ENCODE results near the gene AFMID.

The AFMID gene

DNA sequence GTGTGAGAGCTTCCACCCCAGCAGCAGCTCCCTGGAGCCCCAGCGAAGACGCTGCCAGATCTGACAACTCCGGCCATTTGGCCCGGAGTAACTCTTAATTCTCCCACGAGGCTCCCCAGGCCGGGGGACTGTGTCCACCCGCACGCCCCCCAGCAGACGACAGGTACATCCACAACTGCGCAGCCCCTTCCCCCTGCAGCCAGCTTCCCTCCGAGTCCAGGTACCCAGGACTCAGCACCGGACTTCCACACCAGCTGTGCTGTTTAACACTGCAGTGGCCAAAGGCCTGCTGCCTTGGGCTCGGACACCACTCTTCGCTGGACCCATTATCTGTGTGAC is 11.6 kb upstream of the AFMID start:
- no peak for DNase-seq (ENCODE audit: low read depth, low spot score)
- no peak overlapping the region for H3K27ac ChIP-seq

- no peak for DNase-seq (ENCODE audit: low read depth, low spot score)
Observed at GRCh38 chr17:78176548-78177025, 10.6 kb upstream of the AFMID start.

GRCh38 chr17:78179372-78179771 is 7.8 kb upstream of the AFMID start:
- no peak for DNase-seq (ENCODE audit: low read depth, low spot score)

More at GRCh38 chr17:78176548-78177025, 10.6 kb upstream of the AFMID start:
- H3K27ac ChIP-seq: no peak overlapping the region

DNA sequence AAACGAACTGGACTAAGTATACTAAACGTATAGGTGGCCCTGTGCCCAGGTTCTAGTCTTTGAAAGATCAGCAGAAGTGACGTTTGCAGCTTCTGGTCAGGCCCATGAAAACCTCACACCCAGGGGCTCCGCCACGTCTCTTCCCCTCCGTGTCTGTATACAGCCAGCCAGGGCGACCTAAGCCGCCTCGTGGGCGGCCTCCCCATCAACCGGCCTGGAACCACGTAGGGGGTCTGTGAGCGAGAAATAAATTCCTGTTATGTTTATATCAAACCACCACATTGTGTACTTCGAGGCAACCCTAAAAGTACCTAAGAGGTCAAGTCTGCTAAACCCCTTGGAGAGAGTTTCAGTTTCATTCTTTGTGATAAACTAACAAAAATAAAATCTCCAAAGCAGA is 7.1 kb upstream of the AFMID start:
- no peak overlapping the region for H3K27ac ChIP-seq
- DNase-seq (ENCODE audit: low read depth, low spot score): no peak

More at GRCh38 chr17:78179372-78179771, 7.8 kb upstream of the AFMID start:
- no peak overlapping the region for H3K27ac ChIP-seq

DNA sequence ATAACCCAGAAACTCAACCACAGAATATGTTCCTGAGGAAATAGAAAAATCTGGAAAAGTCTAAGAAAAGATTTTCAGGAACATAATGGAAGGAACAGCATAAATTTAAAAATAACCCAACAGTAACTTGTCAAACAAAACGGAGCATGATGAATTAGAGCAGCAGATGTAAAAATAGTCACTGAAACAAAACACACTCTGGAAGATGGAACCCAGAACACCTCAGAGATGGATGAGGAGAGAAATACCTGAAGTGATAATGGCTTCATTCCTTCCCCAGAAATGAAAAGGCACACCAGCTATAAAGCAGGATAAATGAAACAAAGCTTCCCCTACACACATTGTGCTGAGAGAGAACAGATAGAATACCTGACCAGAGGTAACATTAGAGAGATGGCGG is 6.7 kb upstream of the AFMID start:
- DNase-seq (ENCODE audit: low read depth, low spot score): no peak

DNA sequence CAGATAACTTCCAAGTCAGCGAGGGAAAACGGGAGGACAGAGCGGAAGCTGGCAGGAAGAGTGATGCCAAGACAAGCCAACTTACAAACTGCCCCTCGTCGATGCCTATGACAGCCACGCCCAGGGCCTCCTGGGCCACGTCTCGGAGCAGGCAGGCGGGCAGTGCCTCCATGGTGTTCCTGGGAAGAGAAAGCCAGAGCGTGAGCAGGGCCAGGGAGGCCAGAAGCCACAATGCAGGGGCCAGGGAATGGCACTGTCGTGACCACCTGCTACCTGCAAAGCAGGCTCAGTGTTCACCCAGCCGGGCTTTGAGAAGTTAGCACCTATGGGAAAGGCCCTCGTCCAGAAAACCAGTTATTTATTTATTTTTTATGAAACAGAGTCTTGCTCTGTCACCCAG is 4.7 kb upstream of the AFMID start:
- DNase-seq (ENCODE audit: low read depth, low spot score): no peak
- H3K27ac ChIP-seq: no peak overlapping the region

More for the DNA sequence above, 6.7 kb upstream of the AFMID start:
- no peak overlapping the region for H3K27ac ChIP-seq

DNA sequence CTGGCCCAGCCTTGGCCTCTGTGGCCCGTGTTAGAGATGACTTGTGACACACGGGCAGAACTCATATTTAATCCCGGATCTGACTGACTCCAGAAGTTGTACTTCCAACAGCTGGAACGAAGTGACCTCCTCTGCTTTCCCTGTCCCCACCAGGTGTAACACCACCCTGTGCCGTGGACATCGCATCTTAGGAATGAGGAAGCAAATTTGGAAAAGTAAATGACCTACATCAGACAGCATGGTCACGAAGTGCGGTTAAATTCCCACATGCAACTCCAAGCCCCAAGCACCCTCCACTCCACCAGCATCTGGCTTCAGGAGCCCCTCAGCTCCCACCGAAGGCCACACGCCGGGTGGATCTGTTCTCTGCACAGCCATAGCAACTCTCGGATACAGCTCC is 3.2 kb upstream of the AFMID start:
- no peak for DNase-seq (ENCODE audit: low read depth, low spot score)
- H3K27ac ChIP-seq: no peak overlapping the region

DNA sequence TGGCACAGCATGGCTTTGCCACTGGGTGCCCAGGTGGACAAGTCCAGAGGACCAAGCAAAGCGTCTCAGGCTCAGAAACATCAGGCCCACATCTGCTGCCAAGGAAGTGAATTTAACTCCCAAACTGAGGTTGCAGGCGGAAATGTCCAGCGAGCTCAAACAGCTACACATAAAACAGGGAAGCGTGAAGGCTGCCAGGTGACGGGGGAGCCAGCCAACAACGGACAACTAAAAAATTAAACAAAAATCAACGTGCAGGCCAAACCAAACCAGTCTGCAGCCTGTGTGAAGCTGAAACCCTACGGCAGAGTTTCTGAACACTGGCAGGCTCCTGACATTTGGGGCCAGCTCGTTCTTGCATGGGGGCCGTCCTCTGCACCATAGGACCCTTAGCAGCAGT is 2.8 kb upstream of the AFMID start:
- no peak overlapping the region for H3K27ac ChIP-seq
- no peak for DNase-seq (ENCODE audit: low read depth, low spot score)

DNA sequence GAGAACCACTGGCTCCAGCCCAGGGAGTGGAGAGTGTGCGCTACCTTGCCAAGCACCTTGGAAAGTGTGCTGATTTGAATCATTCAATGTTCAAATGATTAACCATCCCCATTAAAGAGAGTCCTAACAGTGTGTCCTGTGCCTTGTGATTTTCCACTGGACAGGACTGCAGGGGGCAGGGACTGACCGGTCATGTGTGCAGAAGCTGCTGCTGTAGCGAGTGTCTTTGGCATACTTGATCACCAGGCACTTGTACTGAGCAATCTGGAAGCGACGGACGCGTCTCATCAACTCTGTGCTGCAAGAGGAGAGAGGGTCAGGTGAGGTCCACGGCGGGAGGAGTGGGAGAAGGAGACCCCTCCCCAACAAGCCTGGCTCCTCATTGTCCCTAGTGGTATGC is 2.3 kb upstream of the AFMID start:
- H3K27ac ChIP-seq: no peak overlapping the region
- no peak for DNase-seq (ENCODE audit: low read depth, low spot score)

DNA sequence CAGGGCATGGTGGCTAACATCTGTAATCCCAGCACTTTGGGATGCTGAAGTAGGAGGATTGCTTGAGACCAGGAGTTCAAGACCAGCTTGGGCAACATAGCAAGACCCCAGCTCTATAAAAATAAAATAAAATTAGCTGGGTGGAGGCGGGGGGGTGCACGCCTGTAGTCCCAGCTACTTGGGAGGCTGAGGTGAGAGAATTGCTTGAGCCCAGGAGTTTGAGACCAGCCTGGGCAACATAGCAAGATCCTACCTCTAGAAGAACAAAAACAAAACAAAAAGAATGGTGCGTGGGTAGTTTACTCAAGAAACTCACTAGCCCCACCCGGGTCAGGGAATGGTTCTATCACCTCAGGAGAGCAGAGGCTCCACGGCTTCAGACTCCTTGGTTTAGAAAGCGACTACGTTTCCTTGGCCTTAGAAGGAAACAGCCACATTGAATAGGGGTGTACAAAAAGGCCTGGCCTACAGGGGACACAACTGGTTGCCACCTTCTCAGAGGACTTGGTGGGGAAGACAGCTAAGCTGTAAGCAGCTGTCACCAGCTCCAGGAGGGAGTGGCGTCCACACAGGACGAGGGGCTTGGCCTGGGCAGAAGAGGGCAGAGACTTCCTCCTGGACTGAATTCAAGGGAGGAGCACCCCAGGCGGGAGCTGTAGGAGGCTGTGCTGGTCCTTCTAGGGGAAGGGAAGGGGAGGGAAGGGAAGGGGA is 1.0 kb upstream of the AFMID start:
- DNase-seq (ENCODE audit: low read depth, low spot score): no peak

DNA sequence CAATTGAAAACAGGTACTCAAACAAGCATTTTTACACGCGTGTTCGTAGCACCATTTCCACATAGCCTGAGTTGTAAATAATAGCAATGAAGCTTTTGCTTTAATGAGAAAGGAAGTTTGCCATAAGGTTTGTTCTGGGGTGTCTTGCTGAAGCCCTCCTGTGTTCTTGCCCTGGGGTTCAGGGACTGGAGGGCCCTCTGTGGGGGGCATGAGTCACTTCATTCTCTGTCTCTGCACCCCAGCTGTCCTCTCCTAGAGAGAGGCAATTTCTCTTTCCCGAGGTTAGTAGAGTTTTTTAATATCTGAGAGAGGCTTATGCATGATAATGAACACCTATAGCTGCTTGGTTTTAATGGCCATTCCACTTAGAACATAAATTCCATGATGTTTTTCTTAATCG is 9.6 kb downstream of the AFMID start:
- peak overlapping the region; percentile 27 for H3K27ac ChIP-seq
- no peak for DNase-seq (ENCODE audit: low read depth, low spot score)

More for the DNA sequence above, 1.0 kb upstream of the AFMID start:
- no peak overlapping the region for H3K27ac ChIP-seq

- no peak for DNase-seq (ENCODE audit: low read depth, low spot score)
- peak overlapping the region; percentile 27 for H3K27ac ChIP-seq
Observed at GRCh38 chr17:78197147-78197832, 10.1 kb downstream of the AFMID start.

DNA sequence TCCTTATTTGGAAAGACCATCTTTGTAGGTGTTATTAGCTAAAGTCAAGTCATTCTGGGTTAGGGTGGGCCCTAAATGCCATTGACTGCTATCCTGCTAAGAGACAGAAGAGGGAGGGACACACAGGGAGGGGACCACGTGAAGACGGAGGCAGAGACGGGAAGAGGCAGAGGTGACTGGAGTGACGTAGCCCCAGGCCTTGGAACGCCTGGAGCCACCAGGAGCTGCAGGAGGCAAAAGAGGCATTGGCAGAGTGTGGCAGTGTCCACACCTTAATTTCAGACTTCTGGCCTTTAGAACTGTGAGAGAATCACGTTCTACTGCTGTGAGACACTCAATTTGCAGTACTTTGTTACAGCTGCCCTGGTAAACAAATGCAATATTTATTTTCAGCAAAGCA is 13.3 kb downstream of the AFMID start:
- H3K27ac ChIP-seq: no peak overlapping the region
- DNase-seq (ENCODE audit: low read depth, low spot score): no peak

GRCh38 chr17:78202666-78203065 is 15.5 kb downstream of the AFMID start:
- DNase-seq (ENCODE audit: low read depth, low spot score): no peak
- H3K27ac ChIP-seq: no peak overlapping the region

DNA sequence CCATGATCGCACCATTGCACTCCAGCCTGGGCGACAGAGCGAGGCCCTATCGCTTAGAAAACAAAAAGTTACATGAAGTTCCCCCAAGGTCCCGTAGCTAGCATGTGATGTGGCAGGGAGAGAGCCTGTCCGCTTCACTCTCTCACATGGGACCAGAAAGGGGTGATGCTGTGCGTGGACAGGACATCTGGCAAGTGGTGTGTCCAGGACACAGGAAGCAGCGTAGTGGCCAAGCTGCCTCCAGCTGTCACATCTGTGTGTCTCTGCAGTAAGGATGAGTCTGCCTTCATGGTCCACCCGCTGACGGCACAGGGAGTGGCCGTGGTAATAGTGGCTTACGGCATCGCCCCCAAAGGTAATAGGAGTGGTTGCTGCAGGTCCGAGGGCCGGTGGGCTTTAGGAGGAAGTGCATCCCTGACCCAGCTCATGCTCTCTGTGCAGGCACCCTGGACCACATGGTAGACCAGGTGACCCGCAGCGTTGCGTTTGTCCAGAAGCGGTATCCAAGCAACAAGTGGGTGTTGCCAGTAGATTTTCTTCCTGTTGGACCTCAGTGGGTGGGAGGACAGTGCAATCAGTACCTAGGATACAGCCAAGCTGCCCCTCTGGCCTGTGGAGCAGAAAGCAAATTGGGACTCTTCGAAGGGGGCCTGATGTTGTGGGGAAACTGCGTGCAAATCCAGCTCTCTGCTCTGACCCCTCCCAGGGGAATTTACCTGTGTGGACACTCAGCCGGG is 17.4 kb downstream of the AFMID start:
- no peak overlapping the region for H3K27ac ChIP-seq
- DNase-seq (ENCODE audit: low read depth, low spot score): no peak

- no peak overlapping the region for H3K27ac ChIP-seq
- DNase-seq (ENCODE audit: low read depth, low spot score): no peak
Observed at GRCh38 chr17:78205124-78205775, 18.1 kb downstream of the AFMID start.

DNA sequence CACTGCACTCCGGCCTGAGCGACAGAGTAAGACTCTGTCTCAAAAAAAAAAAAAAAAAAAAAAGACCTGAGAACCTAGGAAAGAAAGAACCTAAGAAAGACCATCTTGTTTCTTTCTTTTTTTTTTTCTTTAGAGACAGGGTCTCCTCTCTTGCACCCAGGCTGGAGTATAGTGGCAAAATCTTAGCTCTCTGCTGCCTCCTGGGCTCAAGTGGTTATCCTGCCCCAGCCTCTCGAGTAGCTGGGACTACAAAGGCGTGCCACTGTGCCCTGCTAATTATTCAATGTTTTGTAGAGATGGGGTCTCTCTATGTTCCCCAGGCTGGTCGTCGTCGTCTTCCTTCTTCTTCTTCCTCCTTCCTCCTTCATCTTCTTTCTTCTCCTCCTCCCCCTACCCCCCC is 19.1 kb downstream of the AFMID start:
- no peak for DNase-seq (ENCODE audit: low read depth, low spot score)
- no peak overlapping the region for H3K27ac ChIP-seq

- DNase-seq (ENCODE audit: low read depth, low spot score): no peak
- H3K27ac ChIP-seq: no peak overlapping the region
Observed at GRCh38 chr17:78208486-78208885, 21.3 kb downstream of the AFMID start.

- no peak overlapping the region for H3K27ac ChIP-seq
- DNase-seq (ENCODE audit: low read depth, low spot score): no peak
Observed at GRCh38 chr17:78210111-78210510, 22.9 kb downstream of the AFMID start.

DNA sequence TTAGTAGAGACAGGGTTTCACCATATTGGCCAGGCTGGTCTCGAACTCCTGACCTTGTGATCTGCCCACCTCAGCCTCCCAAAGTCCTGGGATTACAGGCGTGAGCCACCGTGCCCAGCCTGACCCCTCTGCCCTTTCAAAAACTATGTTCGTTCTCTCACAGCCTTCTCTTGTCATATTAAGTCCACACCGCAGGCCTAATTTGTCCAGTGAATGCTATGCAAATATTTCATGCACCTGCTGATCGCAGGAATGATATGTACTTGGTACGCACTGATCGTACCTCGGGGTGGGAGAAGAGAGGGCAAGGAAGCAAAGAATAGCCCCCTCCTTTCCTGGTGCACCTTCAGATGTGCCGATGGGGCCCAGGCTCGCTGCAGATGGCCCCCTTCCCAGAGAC is 23.9 kb downstream of the AFMID start:
- H3K27ac ChIP-seq: no peak overlapping the region
- DNase-seq (ENCODE audit: low read depth, low spot score): no peak

All from epithelial cell of prostate (primary cell).